Measurements from ENCODE around the gene MMP12. TPM values are rescaled to one million over a fixed set of nuclear protein-coding genes. Genes with fewer than 3 reads are reported as not detected.

The MMP12 gene
- total RNA-seq, 4 donors from 2014 or later = not detected

Small RNA genes within 50 kb of the gene (small RNA-seq; reads per million reads assigned to genes)
- not detected for gene RNU7-159P

Other genes starting within 250 kb of the MMP12 start
- not detected for gene MMP20, start 249.7 kb downstream of the MMP12 start, total RNA-seq
- gene MMP27, start 169.2 kb downstream of the MMP12 start, total RNA-seq = under 1 TPM in 1 of 4 donors, not detected in 3; 0.78 TPM
- not detected for gene MMP8, start 150.0 kb downstream of the MMP12 start, total RNA-seq
- not detected for gene MMP10, start 94.4 kb downstream of the MMP12 start, total RNA-seq
- not detected for gene MMP1, start 76.8 kb downstream of the MMP12 start, total RNA-seq
- gene MMP3, start 31.4 kb downstream of the MMP12 start, total RNA-seq = 100 to 1,000 TPM in 2 of 4 donors, 10 to 100 TPM in 1, 1 to 10 TPM in 1; 6.1 to 545 (median 85.1) TPM
- gene MMP13, start 80.8 kb upstream of the MMP12 start, total RNA-seq = not detected
- 100 to 1,000 TPM in 1 of 4 donors, 10 to 100 TPM in 3; 68.2 to 102 (median 82.9) TPM for gene DCUN1D5, start 217.2 kb upstream of the MMP12 start, total RNA-seq
- 10 to 100 TPM; 37.8 to 43.1 (median 38.8) TPM for gene DYNC2H1, start 234.4 kb upstream of the MMP12 start, total RNA-seq

Data from tibial nerve (tissue), 4 donors.